CD14-positive monocyte (primary cell): Measurements from ENCODE around the gene RAET1G. TPM values are rescaled to one million over a fixed set of nuclear protein-coding genes. Genes with fewer than 3 reads are reported as not detected.

ENCODE experiments used
- DNase-seq, 3 donors: peaks; one replicate each; pipeline ENCODE4 v3.0.0-alpha.2; 2011 to 2022
- H2AFZ ChIP-seq: 2 replicates; pipeline ENCODE4 v1.6.0; 2012; ENCODE audit warnings: mild to moderate bottlenecking, low read depth, low read length, inconsistent platforms; ENCODE audit not compliant: insufficient read depth, poor library complexity, severe bottlenecking
- H3K27ac ChIP-seq, 2 donors: 1 replicate in 1 of 2; 2 replicates in 1 of 2; pipeline ENCODE4 v1.5.1; 2012 to 2013; ENCODE audit warnings: low read length in 2 of 2, control low read depth in 1 of 2, inconsistent platforms in 1 of 2, low read depth in 1 of 2, mild to moderate bottlenecking in 1 of 2
- H3K27me3 ChIP-seq, 2 donors: one replicate each; pipeline versions ENCODE4 v1.6.0 to v1.6.1; 2011 to 2013; ENCODE audit warnings: low read length in 2 of 2; ENCODE audit not compliant: control insufficient read depth in 2 of 2, insufficient read depth in 2 of 2
- H3K36me3 ChIP-seq, 2 donors: replicated peaks in 1 of 2; 1 replicate in 1 of 2; 2 replicates in 1 of 2; pipeline versions ENCODE4 v1.5.1 to v1.6.1; 2012 to 2013; ENCODE audit warnings: low read length in 2 of 2, control low read depth in 1 of 2, inconsistent platforms in 1 of 2, mild to moderate bottlenecking in 1 of 2; ENCODE audit not compliant: insufficient read depth in 2 of 2, control insufficient read depth in 1 of 2
- H3K4me1 ChIP-seq, 2 donors: 1 replicate in 1 of 2; 2 replicates in 1 of 2; pipeline versions ENCODE4 v1.5.1 to v1.6.1; 2012 to 2013; ENCODE audit warnings: low read length in 2 of 2, control low read depth in 1 of 2, inconsistent platforms in 1 of 2, mild to moderate bottlenecking in 1 of 2, moderate library complexity in 1 of 2; ENCODE audit not compliant: insufficient read depth in 2 of 2, control insufficient read depth in 1 of 2
- H3K4me2 ChIP-seq: replicated peaks from 2 replicates; pipeline ENCODE3; 2012; ENCODE audit warnings: low read length, moderate library complexity, mild to moderate bottlenecking; ENCODE audit not compliant: poor library complexity, severe bottlenecking; ENCODE audit errors: extremely low read depth
- H3K4me3 ChIP-seq, 3 experiments: fragments of 200-600 bp in 1 of 3; sonication (generic) in 1 of 3; replicated peaks in 1 of 3; 1 replicate in 2 of 3; 2 replicates in 1 of 3; pipeline ENCODE4 v1.5.1; 2011 to 2013; ENCODE audit warnings: low read length in 3 of 3, mild to moderate bottlenecking in 3 of 3, control low read depth in 2 of 3, low read depth in 2 of 3, inconsistent platforms in 1 of 3, moderate library complexity in 1 of 3
- H3K79me2 ChIP-seq: 2 replicates; pipeline ENCODE4 v1.6.0; 2012; ENCODE audit warnings: mild to moderate bottlenecking, control low read depth, inconsistent platforms, low read length, moderate library complexity; ENCODE audit not compliant: insufficient read depth
- H3K9ac ChIP-seq: 2 replicates; pipeline ENCODE4 v1.6.0; 2017; ENCODE audit warnings: low read length, mild to moderate bottlenecking; ENCODE audit not compliant: insufficient read depth, poor library complexity, severe bottlenecking
- H3K9me3 ChIP-seq, 2 donors: replicated peaks in 1 of 2; 1 replicate in 1 of 2; 2 replicates in 1 of 2; pipeline versions ENCODE4 v1.5.1 to v1.6.1; 2012 to 2013; ENCODE audit warnings: low read length in 2 of 2, control low read depth in 1 of 2; ENCODE audit not compliant: control insufficient read depth in 1 of 2, insufficient read depth in 1 of 2
- H4K20me1 ChIP-seq: 2 replicates; pipeline ENCODE4 v1.6.0; 2012; ENCODE audit warnings: mild to moderate bottlenecking, low read length, control low read depth, moderate library complexity; ENCODE audit not compliant: insufficient read depth
- H3K27ac Mint-ChIP-seq, 7 donors: one replicate each; pipeline ENCODE4 v1.8.0; 2020; ENCODE audit warnings: mild to moderate bottlenecking in 7 of 7, mixed read lengths in 7 of 7, moderate library complexity in 6 of 7, inconsistent platforms in 2 of 7
- H3K27me3 Mint-ChIP-seq, 3 donors: one replicate each; pipeline ENCODE4 v1.8.0; 2021 to 2022; ENCODE audit warnings: low read depth in 3 of 3, mild to moderate bottlenecking in 3 of 3, mixed read lengths in 3 of 3, moderate library complexity in 3 of 3, inconsistent platforms in 1 of 3
- H3K36me3 Mint-ChIP-seq, 2 donors: one replicate each; pipeline ENCODE4 v1.8.0; 2020; ENCODE audit warnings: mixed read lengths in 2 of 2, inconsistent platforms in 1 of 2, mild to moderate bottlenecking in 1 of 2
- H3K4me1 Mint-ChIP-seq: one replicate; pipeline ENCODE4 v1.8.0; 2020; ENCODE audit warnings: mild to moderate bottlenecking, mixed read lengths
- H3K4me3 Mint-ChIP-seq, 2 donors: one replicate each; pipeline ENCODE4 v1.8.0; 2020; ENCODE audit warnings: mild to moderate bottlenecking in 2 of 2, mixed read lengths in 2 of 2, moderate library complexity in 1 of 2
- H3K9me3 Mint-ChIP-seq, 7 donors: one replicate each; pipeline ENCODE4 v1.8.0; 2020 to 2022; ENCODE audit warnings: mixed read lengths in 7 of 7, mild to moderate bottlenecking in 6 of 7, moderate library complexity in 6 of 7, inconsistent platforms in 2 of 7
- WGBS: methylation state at CpG from one replicate; pipeline ENCODE4 v1.1.5; 2013; ENCODE audit warnings: missing lambda C conversion rate; ENCODE audit not compliant: insufficient coverage; 5-methylcytosine and 5-hydroxymethylcytosine counted together
- intact Hi-C, 2 donors: fragments of 100-400 bp; cut with micrococcal nuclease; formaldehyde crosslinking; loops; one replicate each; pipeline versions ENCODE4 v1.15.0 to v1.15.1; 2023
- polyA plus RNA-seq, 3 donors: library from polyadenylated mRNA; depleted of rRNA in 1 of 3; unstranded in 2 of 3; stranded (reverse) in 1 of 3; fragments of 300-500 nt in 2 of 3; fragments of >200 nt in 1 of 3; fragmentation: Illumina TruSeq in 2 of 3; gene quantifications; 1 replicate in 2 of 3; 2 replicates in 1 of 3; pipeline ENCODE4 v1.2.3, GENCODE V29; 2012 to 2021
- TF ChIP-seq, protein P1 (sequence below): fragments of 200-600 bp; IDR thresholded peaks from one replicate; pipeline ENCODE4 v1.8.0; 2022; ENCODE audit warnings: antibody characterized with exemption, mild to moderate bottlenecking

Gene RAET1G
- polyA plus RNA-seq, 3 donors, result not detected

DNA sequence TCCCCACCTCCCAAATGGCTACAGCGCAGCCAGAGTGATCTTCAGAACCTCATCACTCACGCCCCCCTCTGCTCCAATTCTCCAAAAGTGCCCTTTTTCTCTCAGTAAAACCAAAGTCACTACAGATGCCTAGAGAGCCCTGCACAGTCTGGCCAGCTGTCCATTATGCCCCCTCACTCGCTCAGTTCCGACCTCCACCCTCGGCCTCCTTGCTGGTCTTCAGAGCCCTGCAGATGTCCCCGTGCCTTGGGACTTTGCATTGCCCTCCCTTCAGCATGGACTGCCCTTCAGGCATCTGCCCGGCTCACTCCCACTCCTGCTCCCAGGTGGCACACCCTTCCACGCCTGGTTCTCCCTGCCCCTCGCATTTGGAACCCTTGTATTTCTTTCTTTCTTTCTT is 24.0 kb downstream of the RAET1G start:
- H3K4me1 ChIP-seq, result peaks cover 0 to 18% of the 10 kb centered on the region in 2 donors
- TF ChIP-seq, protein P1, sequence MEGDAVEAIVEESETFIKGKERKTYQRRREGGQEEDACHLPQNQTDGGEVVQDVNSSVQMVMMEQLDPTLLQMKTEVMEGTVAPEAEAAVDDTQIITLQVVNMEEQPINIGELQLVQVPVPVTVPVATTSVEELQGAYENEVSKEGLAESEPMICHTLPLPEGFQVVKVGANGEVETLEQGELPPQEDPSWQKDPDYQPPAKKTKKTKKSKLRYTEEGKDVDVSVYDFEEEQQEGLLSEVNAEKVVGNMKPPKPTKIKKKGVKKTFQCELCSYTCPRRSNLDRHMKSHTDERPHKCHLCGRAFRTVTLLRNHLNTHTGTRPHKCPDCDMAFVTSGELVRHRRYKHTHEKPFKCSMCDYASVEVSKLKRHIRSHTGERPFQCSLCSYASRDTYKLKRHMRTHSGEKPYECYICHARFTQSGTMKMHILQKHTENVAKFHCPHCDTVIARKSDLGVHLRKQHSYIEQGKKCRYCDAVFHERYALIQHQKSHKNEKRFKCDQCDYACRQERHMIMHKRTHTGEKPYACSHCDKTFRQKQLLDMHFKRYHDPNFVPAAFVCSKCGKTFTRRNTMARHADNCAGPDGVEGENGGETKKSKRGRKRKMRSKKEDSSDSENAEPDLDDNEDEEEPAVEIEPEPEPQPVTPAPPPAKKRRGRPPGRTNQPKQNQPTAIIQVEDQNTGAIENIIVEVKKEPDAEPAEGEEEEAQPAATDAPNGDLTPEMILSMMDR, result no peak
- Mint-ChIP-seq H3K4me3 (no peak overlapping the region), H3K36me3 (no peaks in the 10 kb centered on the region), H3K27me3 (peaks cover 0 to 11% (median 6%) of the 10 kb centered on the region in 3 donors), H3K4me1 (peaks cover 15% of the 10 kb centered on the region), H3K27ac (no peak overlapping the region), H3K9me3 (no peaks in the 10 kb centered on the region)
- H3K36me3 ChIP-seq, result no peaks in the 10 kb centered on the region
- H4K20me1 ChIP-seq, result no peaks in the 10 kb centered on the region
- H2AFZ ChIP-seq, result no peak overlapping the region
- DNase-seq, result no peak
- WGBS, result 94% methylated on average over 6 of the region's 9 CpGs
- H3K4me2 ChIP-seq, result no peak overlapping the region
- intact Hi-C loops, result no loop called here
- no peaks in the 10 kb centered on the region for H3K27me3 ChIP-seq
- no peak overlapping the region for H3K4me3 ChIP-seq
- H3K9ac ChIP-seq, result no peak overlapping the region
- no peaks in the 10 kb centered on the region for H3K9me3 ChIP-seq
- no peaks in the 10 kb centered on the region for H3K79me2 ChIP-seq
- H3K27ac ChIP-seq, result no peak overlapping the region

DNA sequence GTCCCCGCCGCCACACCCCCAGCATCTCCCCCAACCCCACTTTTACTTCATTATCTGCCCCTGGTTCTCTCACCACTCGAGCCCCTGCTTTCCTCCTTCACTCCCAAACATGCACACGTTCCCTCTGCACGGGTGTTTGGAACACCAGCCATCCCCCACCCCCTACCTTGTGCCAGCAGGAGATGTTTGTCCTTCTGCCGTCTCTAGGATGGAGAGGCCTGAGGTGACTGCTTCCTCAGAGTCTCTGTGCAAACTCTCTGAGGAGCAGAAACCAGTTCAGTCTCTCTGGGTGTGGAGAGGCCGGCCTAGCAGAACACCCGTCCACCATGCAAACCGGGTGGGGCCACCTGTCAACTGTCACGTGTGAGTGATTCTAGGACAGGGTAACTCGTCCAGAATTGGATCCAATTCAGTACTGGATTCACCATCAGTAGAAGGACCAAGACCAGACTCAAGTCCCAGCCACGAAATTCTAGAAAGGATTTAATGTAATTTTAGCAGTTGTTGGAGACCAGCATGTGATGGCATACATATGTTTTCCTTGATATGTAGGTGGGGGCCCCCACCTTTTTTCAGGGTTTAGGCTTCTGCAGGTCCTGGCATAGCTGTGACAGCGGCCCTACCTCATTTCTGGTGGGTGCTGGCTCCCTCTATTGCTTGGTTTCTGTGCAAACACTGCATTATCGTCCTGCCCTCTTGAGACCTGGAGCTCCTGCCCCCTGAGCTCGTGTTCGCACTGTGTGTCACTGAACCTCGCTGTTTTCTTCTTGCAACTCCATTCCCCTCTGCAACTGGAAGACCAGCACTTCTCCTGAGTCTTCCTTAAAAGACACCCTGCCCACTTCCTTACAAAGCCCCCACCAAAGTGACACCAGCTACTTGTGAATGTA is 24.8 kb downstream of the RAET1G start, which contains the start of gene RAET1E:
TSS of gene RAET1E (minus strand) at position 259 of the 890 bp plus-strand sequence. CDS start 7,212 bp downstream, outside the sequence.
- Histone ChIP-seq H3K4me2 (no peak within 1 kb of the TSS), H3K4me3 (no peak within 1 kb of the TSS), H3K27ac (no peak within 1 kb of the TSS), H4K20me1 (no peaks in the 10 kb centered on the region), H3K9me3 (no peaks in the 10 kb centered on the region), H3K4me1 (peaks cover 0 to 18% of the 10 kb centered on the region in 2 donors), H2AFZ (no peak within 1 kb of the TSS), H3K36me3 (no peaks in the 10 kb centered on the region), H3K27me3 (no peaks in the 10 kb centered on the region), H3K9ac (no peak within 1 kb of the TSS), H3K79me2 (no peaks in the 10 kb centered on the region)
- Mint-ChIP-seq H3K27ac (peak within 1 kb of the TSS in 2 of 7 donors; percentile 32 to 78), H3K4me3 (peak within 1 kb of the TSS in 1 of 2 donors; percentile 37), H3K4me1 (peaks cover 15% of the 10 kb centered on the region), H3K9me3 (no peaks in the 10 kb centered on the region), H3K27me3 (peaks cover 0 to 9% (median 4%) of the 10 kb centered on the region in 3 donors), H3K36me3 (no peaks in the 10 kb centered on the region)
- TF ChIP-seq, protein P1, result no peak
- intact Hi-C loops, result no loop called here
- 90% methylated on average over 12 of the region's 17 CpGs for WGBS
- DNase-seq, result no peak
